HG03066 (cell line): Measurements from ENCODE around the gene FAM219A.
"Not testable (repeated sequence)": the region's sequence is repeated elsewhere in the genome, so short reads cannot be mapped to it uniquely, and the experiment has no call there.

ENCODE experiments used
- ATAC-seq: cut with Tn5 transposase; IDR thresholded peaks from one replicate; pipeline ENCODE4 v1.9.1; 2021; ENCODE audit warnings: low read depth; ENCODE audit not compliant: unreplicated experiment

FAM219A gene

GRCh38 chr9:34363619-34364351 is 94.6 kb downstream of the FAM219A start:
- ATAC-seq: no peak

- no peak for ATAC-seq
These were observed 95.7 kb downstream of the FAM219A start for GRCh38 chr9:34362614-34363214.

- not testable (repeated sequence) for ATAC-seq
These were observed 105.4 kb downstream of the FAM219A start for GRCh38 chr9:34352957-34353356.

- ATAC-seq: not testable (repeated sequence)
These were observed 106.2 kb downstream of the FAM219A start for GRCh38 chr9:34352122-34352652.

- no peak for ATAC-seq
These were observed 109.0 kb downstream of the FAM219A start for GRCh38 chr9:34349324-34349723.
